ENCODE results near the gene STH. TPM values are rescaled to one million over a fixed set of nuclear protein-coding genes. Genes with fewer than 3 reads are reported as not detected.

Gene STH
- total and polyA plus RNA-seq, 2 of the 4 experiments (the other 2 are of a cell fraction), result not detected

DNA sequence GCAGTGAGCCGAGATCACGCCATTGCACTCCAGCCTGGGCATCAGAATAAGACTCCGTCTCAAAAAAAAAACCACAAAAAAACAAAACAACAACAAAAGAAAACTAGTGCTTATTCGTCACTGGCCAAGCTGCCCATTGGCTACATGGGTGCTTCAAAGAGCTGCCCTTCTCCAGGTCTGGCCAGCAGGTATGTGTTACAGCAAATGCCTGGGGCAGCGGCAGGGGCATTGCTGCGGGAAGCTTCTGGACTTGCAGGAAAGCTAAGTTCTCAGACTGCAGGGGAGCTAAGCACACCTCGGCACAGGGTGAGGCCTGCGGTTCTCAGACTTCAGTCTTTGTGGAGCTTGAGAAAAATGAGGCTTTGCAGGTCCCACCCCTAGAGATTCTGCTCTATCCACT lies 4.1 kb upstream of the STH start:
- Histone ChIP-seq H2BK5ac (ENCODE audit: low read depth, low read length, poor library complexity, severe bottlenecking) (no peak overlapping the region), H4K5ac (ENCODE audit: low read depth, low read length) (no peak overlapping the region), H4K20me1 (ENCODE audit: insufficient read depth, low read length) (no peaks in the 10 kb centered on the region), H3K4me3 (ENCODE audit: insufficient read depth, low read depth, low read length) (no peak overlapping the region), H2BK15ac (ENCODE audit: low read depth, low read length) (no peak overlapping the region), H3K36me3 (ENCODE audit: control insufficient read depth, insufficient read depth, low read length) (no peaks in the 10 kb centered on the region), H3K9ac (ENCODE audit: low read depth, low read length) (no peak overlapping the region), H2AK9ac (replicated peaks; ENCODE audit: low read depth, low read length, poor library complexity) (no peak overlapping the region), H4K8ac (ENCODE audit: low read depth in 2 of 2, low read length in 2 of 2) (no peak overlapping the region), H3K4me1 (ENCODE audit: control insufficient read depth, insufficient read depth, low read length) (peaks cover 2% of the 10 kb centered on the region; the same call in 1 of the 2 replicates), H3K56ac (ENCODE audit: extremely low read depth, insufficient read depth, low read length) (no peak overlapping the region), H3K4ac (ENCODE audit: low read depth, low read length) (no peak overlapping the region), H3K18ac (ENCODE audit: low read depth, low read length) (no peak overlapping the region), H3K9me3 (ENCODE audit: control insufficient read depth, insufficient read depth, low read length) (no peaks in the 10 kb centered on the region), H2BK120ac (ENCODE audit: low read depth, low read length) (no peak overlapping the region), H3K4me2 (ENCODE audit: low read depth, low read length) (no peak overlapping the region), H3K27ac (ENCODE audit: insufficient read depth, low read length) (no peak overlapping the region), H2AK5ac (ENCODE audit: low read depth, low read length) (no peak overlapping the region), H2BK20ac (ENCODE audit: low read depth, low read length) (no peak overlapping the region), H3K79me1 (ENCODE audit: low read depth in 1 of 2, low read length in 2 of 2) (no peaks in the 10 kb centered on the region), H4K91ac (ENCODE audit: insufficient read depth, low read depth, low read length) (no peak overlapping the region), H3K9me1 (ENCODE audit: insufficient read depth, low read length) (peaks cover 3% of the 10 kb centered on the region; the same call in 1 of the 2 replicates), H2AFZ (replicated peaks; ENCODE audit: low read length, poor library complexity) (no peak overlapping the region), H3K23ac (ENCODE audit: low read depth, low read length) (no peak overlapping the region), H3K14ac (replicated peaks; ENCODE audit: low read depth, low read length) (no peak overlapping the region), H3K27me3 (ENCODE audit: control insufficient read depth, insufficient read depth, low read length) (peaks cover 10% of the 10 kb centered on the region; the same call in 1 of the 2 replicates)
- in situ Hi-C loops (cut with MboI; ENCODE audit: low sequenced_read_pairs), result no loop called here
- no peak for TF ChIP-seq MAZ (IDR thresholded peaks at IDR 0.05; ENCODE audit: borderline replicate concordance, low read depth, low read length)
- TF ChIP-seq, protein P1, sequence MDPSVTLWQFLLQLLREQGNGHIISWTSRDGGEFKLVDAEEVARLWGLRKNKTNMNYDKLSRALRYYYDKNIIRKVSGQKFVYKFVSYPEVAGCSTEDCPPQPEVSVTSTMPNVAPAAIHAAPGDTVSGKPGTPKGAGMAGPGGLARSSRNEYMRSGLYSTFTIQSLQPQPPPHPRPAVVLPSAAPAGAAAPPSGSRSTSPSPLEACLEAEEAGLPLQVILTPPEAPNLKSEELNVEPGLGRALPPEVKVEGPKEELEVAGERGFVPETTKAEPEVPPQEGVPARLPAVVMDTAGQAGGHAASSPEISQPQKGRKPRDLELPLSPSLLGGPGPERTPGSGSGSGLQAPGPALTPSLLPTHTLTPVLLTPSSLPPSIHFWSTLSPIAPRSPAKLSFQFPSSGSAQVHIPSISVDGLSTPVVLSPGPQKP (IDR thresholded peaks at IDR 0.05; ENCODE audit: borderline replicate concordance, low read depth, low read length), result no peak
- no peak for TF ChIP-seq POLR2A (IDR thresholded peaks at IDR 0.05; ENCODE audit: low read depth, low read length)
- TF ChIP-seq CEBPB (IDR thresholded peaks at IDR 0.05; ENCODE audit: low read depth, low read length), result no peak
- DNase-seq, result no peak
- ATAC-seq (ENCODE audit: low read depth), result no peak
- intact Hi-C loops (cut with micrococcal nuclease), result no loop called here
- 83% methylated on average over 5 of the region's 8 CpGs; no CpG with 5 or more reads in 1 of the 2 experiments for WGBS, 2 experiments (ENCODE audit: extremely low coverage in 2 of 2, insufficient read length in 1 of 2)
- ChIA-PET CTCF (no interaction called here), POLR2A (ENCODE audit: unreplicated experiment) (no interaction called here)
- BruUV-seq (replicated peaks), result no TSS peak
- dilution Hi-C loops (cut with HindIII; ENCODE audit: low sequenced_read_pairs, unreplicated experiment), result no loop called here

Data from IMR-90 (cell line).